CD1c-positive myeloid dendritic cell (primary cell): ENCODE measurements around the gene COL11A2.
"Not testable (repeated sequence)": the region's sequence is repeated elsewhere in the genome, so short reads cannot be mapped to it uniquely, and the experiment has no call there.

ENCODE experiments used
- DNase-seq: peaks from one replicate; pipeline ENCODE4 v3.0.0-alpha.2; 2016; ENCODE audit errors: extremely low spot score

Gene COL11A2

DNA sequence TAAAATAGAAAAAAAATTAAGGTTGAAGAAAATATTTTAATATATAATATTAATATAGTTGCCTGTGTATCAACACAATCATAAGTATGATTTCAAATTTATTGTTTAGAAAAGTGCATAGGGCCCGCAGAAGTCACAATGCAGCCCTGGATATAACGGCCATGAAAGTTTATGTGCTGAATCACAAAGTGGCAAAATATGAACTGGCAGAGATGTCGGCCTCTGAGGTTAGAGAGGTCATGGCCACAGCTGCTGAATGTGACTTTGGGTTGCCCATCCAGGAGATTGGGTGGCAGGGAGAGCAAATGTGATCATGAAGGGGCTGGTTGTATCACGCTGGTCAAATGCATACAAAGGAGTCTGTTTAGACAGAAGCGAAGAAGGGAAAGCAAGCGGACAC lies 35.7 kb downstream of the COL11A2 start:
- DNase-seq: no peak

DNA sequence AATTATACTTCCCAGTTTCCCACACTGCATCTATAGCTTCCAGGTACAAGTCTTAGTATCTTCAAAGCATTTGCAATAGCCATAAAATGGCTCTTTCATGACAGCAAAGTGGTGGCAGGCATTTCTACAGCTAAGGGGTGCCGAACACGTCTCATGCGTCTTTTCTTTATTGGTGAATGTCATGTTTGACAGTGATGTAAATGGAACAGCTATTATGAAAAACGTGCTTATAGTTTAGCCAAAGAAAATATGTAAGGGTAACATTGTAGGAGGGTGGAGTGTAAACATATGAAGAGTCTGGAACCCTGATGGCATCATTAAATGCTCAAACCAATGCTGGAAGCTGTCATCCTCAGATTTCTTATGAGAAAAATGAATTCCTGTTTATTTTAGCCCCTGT lies 37.9 kb downstream of the COL11A2 start:
- DNase-seq: no peak

DNA sequence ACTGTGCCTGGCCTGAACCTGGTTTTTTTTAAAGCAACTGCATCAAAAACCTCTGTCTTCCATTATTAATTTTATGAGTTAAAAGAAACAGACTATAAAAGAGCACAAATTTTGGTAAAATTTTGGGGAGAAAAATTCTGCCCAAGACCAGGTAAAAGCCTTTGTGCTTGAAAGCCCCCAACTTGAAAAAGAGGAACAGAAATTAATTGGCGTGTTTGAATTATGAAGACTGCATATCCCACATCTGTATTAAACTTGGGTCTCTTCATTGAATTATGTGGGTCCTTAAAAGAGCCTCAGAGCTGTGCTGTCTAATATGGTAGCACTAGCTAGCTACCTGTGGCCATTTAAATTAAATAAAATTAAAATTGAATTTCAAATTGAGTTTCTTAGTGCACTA lies 41.2 kb downstream of the COL11A2 start:
- no peak for DNase-seq

DNA sequence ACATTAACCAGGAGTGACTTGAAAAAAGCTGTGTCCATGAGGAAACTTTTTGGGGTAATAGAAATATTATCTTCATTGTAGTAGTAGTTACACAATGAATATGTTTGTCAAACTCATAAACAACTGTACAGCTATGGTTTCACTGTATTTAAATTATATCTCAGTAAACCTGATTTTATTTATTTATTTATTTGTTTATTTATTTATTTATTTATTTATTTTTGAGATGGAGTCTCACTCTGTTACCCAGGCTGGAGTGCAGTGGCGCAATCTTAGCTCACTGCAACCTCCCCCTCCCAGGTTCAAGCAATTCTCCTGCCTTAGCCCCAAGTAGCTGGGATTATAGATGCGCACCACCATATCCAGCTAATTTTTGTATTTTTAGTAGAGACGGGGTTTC lies 41.7 kb downstream of the COL11A2 start:
- DNase-seq: not testable (repeated sequence)

DNA sequence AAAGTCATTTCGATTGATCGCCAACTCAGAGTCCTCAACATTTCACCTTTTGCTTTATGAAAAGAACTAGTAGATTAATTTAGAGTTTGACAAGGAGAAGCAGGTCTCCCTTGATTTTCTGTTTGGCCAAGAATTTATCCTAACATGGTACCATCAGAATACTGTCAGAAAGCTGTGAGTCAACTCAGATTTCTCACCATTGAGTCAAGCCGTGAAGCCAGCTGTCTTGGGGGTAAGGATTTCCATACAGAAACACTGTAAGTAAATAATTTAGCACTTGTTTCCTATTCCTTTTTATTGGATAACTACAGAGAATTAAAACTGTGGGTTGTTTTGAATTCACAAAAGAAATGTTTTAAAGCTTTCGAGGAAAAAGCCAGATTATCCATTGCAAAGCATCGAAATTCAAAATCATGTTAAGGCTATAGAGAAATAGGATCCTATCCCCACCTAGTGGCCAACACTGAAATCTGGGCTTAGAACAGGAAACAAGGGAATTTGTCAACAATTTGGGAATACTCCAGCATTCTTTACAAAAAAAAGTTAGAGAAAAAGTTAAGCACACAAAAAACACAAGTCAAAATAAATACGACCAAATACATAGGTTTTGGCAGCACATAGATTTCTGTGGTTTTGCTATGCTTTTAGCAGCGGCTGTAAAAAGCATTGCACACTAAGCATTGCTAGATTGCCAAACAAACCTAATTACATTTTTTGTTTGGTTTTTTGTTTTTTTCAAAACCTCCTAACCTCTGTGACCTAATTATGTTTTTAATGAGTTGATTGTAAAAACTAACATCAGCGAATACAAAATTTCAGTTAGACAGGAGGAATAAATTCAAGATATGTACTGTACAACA lies 44.2 kb downstream of the COL11A2 start:
- peak; percentile 67 for DNase-seq

DNA sequence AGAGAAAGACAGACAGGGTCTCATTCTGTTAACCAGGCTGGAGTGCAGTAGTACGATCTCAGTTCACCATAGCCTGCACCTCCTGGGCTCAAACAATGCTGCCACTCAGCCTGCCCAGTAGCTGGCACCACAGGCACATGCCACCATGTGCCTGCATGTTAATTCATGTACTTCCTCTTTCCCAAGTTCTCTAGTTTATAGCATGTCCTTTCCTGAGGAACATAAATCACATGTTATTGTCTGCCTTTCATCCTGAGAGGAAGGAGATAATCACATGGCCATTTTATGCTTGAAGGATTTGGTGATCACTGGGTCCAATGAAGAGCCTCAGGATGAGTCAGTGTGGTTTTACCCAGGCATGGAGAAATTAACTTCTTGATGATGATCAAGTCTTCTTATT lies 47.9 kb downstream of the COL11A2 start:
- DNase-seq: peak; percentile 86

DNA sequence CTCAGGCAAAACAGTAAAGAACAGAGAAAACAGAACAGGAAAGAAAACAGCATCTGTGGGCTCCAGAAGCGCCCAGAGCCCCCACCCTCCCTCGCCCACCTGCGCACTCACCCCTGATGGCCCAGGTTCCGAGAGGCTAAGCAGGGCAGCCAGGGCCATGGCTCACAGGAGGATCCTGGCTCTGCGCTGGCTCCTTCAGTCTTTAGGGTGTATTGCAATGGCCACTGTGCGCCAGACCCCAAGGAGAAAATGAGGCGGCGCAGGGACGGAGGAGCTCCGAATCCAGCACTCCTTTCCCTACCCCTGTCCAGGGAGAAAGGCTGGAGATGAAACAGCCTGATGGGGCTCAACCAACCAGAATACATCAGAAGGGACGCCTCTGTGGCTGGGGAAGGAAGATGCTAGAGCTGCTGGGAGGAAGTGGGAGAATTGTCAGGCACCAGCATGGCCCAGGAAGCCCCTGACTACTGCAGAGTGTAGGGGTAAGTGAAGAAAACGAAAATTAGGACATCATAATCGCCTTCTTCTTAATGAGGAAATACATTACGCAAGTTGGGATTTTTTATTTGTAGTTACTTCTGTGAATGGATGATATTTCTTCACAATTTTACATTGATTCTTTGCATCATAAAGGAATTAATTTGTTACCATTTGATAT lies 49.0 kb downstream of the COL11A2 start:
- DNase-seq: peak; percentile 82

DNA sequence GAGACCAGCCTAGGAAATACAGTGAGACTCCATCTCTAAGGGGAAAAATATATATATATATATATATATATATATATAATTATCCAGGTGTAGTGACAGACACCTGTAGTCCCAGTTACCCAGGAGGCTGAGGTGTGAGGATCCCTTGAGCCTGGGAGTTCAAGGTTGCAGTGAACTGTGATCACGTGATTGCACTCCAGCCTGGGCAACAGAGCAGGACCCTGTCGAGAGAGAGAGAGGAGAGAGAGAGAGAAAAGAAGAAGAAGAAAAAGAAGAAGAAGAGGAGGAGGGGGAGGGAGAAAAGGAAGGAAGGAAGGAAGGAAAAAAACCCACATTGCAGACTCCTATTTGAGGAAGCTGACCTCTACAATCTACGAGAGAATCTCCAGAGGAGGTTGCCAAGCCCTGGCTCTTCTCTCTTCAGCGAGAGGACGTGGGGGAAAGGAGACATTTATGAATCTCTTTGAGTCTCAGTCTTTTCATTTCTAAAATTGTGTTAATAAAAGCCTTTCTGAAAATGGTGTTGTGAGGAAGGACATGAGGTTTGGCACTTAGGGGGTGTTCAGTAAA lies 49.7 kb downstream of the COL11A2 start:
- peak; percentile 23 for DNase-seq

DNA sequence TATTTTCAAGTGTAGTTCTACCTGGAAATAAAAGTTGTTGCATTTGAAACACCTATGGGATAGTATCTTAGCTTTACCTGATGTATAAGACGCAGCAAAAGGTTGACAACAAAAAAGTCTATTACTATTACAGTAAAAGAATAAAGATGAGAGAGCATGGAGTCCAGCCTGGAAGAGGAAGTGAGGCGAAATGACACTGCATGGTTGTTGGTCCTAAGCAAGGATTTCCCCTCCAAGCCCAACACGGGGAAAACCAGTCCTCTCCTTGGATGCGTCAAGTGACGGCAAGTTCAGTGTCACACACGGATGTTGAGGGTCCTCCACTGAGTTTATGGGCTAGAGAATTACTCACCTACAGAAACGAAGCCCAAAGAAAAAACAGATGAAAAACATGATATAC lies 51.7 kb downstream of the COL11A2 start:
- DNase-seq: no peak

DNA sequence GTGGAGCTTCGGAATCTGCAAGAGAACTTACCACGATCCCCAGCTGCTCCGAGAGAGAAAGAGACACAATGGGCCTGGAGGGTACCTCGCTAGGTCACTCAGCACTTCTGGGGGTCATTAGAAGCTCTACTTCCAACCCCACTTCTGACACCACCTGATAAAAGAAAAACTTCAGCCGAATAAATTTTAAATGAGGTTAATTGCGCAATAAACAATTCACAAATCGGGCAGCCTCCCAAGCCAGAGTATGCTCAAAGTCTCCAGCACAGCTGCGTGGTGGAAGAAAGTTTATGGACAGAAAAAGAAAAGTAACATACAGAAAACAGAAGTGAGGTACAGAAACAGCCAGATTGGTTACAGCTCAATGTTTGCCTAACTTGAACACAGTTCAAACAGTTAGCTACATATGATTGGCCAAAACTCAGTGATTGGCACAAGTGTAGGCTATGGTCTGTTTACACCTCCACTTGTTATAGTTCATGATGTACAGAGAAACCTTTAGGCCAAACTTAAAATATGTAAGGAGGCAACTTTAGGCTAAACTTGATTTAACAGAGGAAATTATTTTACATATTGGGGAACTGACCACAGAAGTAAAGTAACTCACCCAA lies 52.6 kb downstream of the COL11A2 start:
- DNase-seq: no peak

DNA sequence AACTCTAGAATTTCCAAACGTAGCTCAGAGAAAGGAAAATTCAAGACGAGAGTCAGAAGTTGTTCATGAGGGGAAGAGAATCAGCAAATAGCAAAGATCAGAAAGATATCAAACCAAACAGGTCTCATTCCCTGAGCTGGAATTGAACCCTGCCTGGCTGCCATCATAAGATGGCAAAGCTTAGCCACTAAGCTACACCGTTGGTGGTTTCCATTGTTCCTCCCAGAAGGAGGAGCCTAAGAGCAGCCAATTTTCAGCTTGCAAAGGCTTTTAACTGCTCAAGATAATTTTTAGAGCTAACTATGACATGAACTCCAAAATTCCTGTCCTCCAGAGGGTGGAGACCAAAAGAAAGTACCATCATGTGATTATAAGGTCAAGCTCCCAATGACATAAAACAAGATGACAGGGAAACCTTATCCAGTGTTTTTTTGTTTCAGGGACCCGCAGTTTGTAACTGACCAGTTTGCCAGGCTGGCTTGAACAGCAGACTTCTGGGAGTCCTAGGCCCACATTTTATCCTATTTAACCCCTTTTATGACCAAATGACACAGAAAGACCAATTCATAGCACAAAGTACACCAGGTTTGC lies 55.9 kb downstream of the COL11A2 start:
- DNase-seq: no peak

DNA sequence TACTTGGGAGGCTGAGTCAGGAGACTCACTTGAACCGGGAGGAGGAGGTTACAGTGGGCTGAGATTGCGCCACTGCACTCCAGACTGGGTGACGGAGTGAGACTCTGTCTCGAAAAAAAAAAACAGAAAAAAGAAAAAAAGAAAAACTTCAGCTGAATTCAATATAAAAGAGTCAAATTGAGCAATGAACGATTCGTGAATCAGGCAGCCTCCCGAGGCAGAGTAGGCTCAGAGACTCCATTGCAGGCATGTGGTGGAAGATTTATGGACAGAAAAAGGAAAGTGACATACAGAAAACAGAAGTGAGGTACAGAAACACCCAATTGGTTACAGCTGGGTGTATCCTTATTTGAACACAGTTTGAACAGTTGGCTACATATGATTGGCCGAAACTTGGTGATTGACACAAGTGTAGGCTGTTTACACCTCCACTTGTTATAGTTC lies 60.2 kb downstream of the COL11A2 start:
- peak; percentile 43 for DNase-seq

DNA sequence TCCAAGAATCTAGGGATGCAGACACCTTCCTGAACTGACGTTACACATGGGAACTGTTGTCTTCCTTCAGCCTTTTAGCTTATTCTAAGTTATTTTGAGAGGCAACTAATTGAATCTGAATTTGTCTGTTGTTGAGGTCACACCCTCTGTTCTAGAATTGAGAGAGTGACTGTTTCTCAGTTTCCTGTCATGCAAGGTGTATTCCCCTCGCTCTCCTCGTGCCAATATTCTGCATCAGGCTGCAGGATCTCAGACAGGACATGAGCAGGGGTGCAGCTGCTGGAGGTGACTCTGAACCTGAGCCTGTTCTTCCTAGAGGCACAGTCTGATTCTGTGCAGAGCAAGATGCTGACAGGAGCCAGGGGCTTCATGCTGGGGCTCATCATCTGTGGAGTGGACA lies 63.9 kb downstream of the COL11A2 start:
- no peak for DNase-seq

DNA sequence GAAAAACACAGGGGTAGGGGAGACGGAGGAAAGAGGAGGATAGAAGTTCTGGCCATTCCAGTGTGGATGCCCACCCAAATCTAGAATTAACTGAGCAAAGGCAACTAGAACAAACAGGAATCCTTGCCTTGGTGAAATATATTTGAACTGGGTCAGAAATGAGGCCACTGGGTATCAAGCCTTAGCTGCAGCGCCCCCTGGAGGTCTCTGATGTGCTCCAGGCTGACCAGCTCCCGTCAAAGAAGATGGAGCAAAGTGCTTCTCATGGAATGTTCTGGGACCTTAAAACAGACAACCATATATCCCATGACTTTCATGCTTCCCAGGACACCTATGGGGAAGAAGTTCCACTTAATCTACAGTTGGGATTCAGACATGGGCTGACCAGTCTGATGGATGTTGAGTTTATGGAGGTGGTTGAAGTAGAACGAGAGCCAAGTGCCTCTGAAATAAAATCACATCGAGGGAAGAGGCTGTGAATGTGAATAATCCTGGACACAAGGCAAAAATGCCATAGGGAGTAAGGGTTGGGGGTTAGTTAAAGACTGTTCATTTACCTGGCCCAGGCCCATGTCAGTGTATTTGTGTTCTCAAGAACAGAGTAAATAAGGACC lies 66.1 kb downstream of the COL11A2 start:
- DNase-seq: peak; percentile 81

DNA sequence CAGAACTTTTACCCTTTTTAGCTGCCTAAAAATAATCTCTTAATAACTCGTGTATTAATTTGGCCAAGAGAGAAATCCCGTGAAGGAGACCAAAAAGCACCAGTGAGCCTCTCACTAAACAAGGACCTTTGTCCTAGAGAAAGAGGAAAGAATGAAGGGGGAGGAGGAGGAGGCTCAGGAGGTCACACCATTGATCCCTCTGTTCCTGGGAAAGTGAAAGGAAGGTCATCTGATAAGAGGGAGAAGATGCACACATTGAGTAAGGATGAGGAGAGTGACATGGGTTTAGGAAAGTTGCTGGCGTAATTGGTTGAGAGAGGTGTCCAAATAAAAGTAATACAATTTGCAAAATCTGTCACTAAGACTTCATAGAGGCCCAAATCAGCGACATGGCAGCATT lies 67.3 kb downstream of the COL11A2 start:
- DNase-seq: no peak

DNA sequence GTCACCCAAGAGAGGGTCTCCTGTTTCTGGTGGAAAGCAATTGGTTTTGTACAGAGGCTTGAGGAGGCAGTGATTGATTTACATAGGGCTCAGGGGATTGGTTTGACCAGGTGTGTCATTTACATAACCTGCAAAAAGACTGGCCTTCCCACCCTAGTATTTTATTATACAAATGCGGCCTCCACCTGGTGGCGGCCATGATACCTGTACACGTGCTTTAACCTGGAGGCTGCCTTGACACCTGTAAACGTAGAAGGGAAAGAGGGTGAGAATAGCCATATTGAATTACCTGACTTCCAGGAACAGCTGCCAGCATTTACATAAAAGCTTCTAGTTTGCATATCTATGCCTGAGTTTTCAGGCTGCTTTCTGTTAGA lies 67.8 kb downstream of the COL11A2 start:
- no peak for DNase-seq

DNA sequence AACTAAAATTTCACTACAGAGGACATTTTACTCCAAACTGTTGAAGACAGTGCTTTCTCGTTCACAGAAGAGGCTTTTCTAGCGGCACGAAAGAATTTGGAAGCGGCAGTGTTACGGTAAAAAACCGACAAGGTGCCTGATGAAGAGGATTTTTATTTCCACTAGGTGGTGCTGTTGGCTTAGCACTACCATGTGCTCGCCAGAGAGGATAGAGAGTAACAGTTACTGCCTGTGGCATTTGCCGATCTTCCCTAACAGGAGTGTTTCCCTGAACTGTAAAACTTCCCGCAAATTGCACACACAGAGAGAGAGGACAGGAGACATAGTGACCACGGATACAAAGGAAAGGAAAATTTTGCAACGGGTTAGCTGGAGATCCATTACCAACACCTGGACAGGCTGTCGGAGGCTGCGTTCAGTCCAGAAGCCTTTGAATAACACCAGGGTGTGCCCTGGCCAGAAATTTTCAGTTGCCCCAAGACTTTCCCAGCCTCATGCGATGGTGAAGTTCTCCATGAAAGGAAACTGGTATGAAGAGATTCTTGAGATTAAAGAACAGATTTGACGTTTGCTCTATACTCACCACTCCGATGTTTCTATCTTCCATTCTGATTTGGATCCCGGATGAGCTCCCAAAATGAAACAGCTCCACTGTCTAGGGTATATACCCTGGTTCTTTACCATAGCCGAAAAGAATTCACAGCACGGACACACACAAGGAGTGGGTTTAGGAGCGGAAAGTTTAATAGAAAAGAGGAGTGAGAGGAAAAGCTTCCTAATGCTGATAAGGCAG lies 68.3 kb downstream of the COL11A2 start:
- peak; percentile 76 for DNase-seq

DNA sequence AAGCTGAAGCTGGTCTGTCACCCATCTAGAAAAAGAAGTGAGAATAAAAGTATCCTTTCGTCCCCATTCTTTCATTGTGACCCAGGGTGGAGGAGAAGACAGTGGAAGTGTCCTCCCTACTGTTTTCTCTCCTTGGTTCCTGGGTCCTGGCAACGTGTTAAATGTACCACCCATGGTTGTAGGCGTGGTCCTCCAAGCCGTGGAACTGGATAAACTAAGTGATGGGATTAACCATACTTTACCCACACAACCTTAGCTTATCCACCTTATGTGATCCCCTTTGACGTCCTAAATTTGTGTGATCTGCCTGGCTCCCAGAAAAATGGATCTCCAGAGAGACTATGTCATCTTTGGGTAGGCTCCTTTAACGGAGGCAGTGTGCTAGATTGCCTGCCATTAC lies 69.1 kb downstream of the COL11A2 start:
- no peak for DNase-seq

DNA sequence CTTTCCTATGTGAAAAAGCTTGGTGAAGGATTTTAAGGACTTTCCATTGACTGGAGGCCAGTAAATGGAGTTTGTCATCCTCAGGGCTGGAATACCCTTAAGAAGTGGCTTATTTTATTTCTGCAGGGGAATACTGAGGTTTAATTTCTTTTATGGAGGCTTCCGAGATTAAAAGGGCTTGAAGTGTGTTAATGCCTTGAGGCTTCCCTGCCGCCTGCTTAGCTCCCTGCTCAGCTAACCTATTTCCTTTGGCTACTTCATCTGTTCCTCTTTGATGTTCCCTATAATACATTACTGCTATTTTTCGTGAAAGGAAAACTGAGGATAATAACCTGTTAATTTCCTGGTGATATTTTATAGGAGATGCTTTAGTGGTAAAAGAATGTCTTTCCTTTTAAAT lies 72.3 kb downstream of the COL11A2 start:
- no peak for DNase-seq

DNA sequence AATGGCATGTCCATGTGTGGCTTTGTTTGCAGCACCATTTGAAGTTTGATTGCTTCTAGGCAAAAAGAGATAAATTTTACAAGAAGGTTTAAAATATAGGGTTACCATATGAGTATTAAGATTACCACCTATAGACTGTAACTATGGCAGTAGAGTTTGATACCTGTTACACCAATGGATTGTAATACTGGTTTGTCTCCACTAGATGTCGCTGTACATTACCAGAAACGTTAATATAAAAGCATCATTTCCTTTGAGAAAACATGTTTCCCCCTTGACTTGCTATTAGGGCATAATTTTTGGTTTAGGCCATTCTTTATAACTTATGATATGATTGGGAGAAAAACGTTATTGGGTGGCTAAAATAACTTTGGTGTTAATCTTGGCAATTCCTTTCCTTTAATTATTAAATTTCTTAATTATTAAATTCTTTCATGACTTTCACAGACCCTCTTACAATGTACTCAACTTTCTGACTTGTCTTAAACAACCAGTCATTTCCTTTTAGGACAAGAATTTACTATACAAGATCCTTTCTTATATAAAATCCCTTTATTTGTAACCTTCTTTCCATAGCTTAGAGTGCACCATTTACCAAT lies 73.6 kb downstream of the COL11A2 start:
- DNase-seq: peak; percentile 83
